Memory B cell (primary cell): ENCODE measurements around the gene LRRC42.
"Not testable (repeated sequence)": the region's sequence is repeated elsewhere in the genome, so short reads cannot be mapped to it uniquely, and the experiment has no call there.

Source experiments
- ATAC-seq: fragments of 150-1000 bp; cut with Tn5 transposase; 2 replicates; pipeline ENCODE4 v1.10.0; 2021; ENCODE audit warnings: low read depth, mild to moderate bottlenecking, moderate library complexity
- DNase-seq, 2 donors: peaks; one replicate each; pipeline ENCODE4 v3.0.0; 2022; ENCODE audit warnings: low spot score in 2 of 2
- H3K27ac Mint-ChIP-seq: one replicate; pipeline ENCODE4 v1.8.0; 2022; ENCODE audit warnings: mild to moderate bottlenecking, moderate library complexity, mixed read lengths
- H3K27me3 Mint-ChIP-seq: one replicate; pipeline ENCODE4 v1.8.0; 2022; ENCODE audit warnings: mixed read lengths
- H3K36me3 Mint-ChIP-seq: one replicate; pipeline ENCODE4 v1.8.0; 2022; ENCODE audit warnings: mild to moderate bottlenecking, mixed read lengths
- H3K4me1 Mint-ChIP-seq: one replicate; pipeline ENCODE4 v1.8.0; 2022; ENCODE audit warnings: mixed read lengths
- H3K4me3 Mint-ChIP-seq: one replicate; pipeline ENCODE4 v1.8.0; 2022; ENCODE audit warnings: mild to moderate bottlenecking, moderate library complexity, mixed read lengths
- H3K9me3 Mint-ChIP-seq: one replicate; pipeline ENCODE4 v1.8.0; 2022; ENCODE audit warnings: mixed read lengths

LRRC42 gene

DNA sequence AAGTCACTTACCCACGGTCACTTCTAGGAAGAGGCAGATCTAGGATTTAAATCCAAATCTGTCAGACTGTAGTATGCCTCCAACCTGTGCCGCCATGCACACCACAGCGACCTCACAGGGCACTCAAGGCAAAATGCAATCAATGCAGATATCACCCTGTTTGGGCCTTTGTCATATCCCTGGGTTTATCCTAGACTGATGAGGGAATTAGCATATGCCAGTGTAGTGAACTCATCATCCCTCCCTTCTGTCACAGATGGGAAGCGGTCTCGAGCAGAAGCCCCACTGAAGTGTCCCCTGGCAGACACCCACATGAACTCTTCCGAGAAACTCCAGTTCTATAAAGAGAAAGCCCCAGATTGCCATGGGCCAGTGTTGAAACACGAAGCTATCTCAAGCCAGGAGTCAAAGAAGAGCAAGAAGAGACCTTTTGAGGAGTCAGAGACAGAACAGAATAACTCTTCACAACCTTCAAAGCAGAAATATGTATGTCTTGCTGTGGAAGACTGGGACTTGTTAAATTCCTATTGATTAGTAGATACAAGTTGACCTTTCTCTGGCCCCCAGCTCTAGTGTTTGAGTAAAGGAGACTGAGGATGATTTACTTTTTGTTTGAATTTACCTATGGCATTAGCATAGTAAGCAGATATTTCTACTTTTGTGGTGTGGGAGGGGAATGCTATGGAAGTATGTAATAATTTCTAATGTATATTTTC lies 21.4 kb downstream of the LRRC42 start:
- no peaks in the 10 kb centered on the region for H3K27me3 Mint-ChIP-seq
- no peaks in the 10 kb centered on the region for H3K9me3 Mint-ChIP-seq
- DNase-seq, result no peak
- no peak overlapping the region for H3K4me3 Mint-ChIP-seq
- no peak overlapping the region for H3K27ac Mint-ChIP-seq
- no peak for ATAC-seq
- peaks cover 8% of the 10 kb centered on the region for H3K4me1 Mint-ChIP-seq
- H3K36me3 Mint-ChIP-seq, result peaks cover 21% of the 10 kb centered on the region

DNA sequence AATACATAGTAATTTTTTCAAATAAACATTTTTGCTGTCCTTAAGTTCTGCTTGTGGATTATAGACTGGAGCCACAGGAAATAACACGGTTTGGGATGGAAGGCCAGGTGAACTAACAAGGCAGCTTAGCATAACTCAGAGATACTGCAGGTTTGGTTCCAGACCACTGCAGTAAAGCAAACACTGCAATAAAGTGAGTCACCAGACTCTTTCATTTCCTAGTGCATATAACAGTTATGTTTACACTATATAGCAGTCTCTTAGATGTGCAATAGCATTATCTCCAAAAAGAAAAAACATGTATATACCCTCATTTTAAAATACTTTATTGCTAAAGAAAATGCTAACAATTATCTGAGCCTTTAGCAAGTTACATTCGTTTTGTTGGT lies 22.0 kb downstream of the LRRC42 start:
- Mint-ChIP-seq H3K27me3 (no peaks in the 10 kb centered on the region), H3K36me3 (peaks cover 24% of the 10 kb centered on the region), H3K4me1 (peaks cover 8% of the 10 kb centered on the region), H3K9me3 (no peaks in the 10 kb centered on the region), H3K27ac (no peak overlapping the region), H3K4me3 (no peak overlapping the region)
- no peak for DNase-seq
- ATAC-seq, result no peak

DNA sequence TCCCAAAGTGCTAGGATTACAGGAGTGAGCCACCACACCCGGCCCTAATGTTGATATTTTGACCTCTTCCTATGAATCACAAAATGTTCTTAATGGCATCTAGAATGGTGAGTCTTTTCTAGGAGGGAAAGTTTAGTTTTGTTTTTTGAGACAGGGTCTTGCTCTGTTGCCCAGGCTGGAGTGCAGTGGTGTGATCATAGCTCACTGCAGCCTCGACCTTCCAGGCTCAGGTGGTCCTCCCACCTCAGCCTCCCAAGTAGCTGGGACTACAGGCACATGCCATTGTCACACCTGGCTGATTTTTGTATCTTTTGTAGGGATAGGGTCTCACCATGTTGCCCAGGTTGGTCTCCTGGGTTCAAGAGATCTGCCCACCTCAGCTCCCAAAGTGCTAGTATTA lies 23.2 kb downstream of the LRRC42 start:
- not testable (repeated sequence) for H3K4me3 Mint-ChIP-seq, ATAC-seq, DNase-seq, H3K27ac Mint-ChIP-seq, H3K27me3 Mint-ChIP-seq, H3K4me1 Mint-ChIP-seq, H3K9me3 Mint-ChIP-seq
- H3K36me3 Mint-ChIP-seq, result peaks cover 19% of the 10 kb centered on the region

DNA sequence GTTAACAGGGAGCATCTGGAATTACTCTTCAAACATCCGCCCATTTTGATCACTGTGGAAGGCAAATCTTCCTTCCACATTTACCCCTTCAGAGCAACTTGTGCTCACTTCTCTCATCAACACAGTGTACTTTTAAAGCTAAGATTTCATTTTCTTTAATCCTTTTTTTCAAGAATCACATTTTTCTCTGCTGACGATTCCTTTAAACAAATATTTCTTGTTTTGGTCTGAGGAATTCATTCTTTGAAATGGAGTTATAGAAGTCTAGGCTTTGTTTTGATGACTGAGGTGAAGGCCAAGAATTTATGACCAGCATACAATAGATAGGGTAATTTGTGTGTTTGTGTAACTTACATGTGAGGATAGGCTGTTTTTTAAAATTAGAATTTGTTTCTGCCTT lies 25.6 kb downstream of the LRRC42 start:
- Mint-ChIP-seq H3K27me3 (no peaks in the 10 kb centered on the region), H3K9me3 (no peaks in the 10 kb centered on the region), H3K4me1 (no peaks in the 10 kb centered on the region), H3K4me3 (no peak overlapping the region), H3K27ac (no peak overlapping the region), H3K36me3 (peaks cover 19% of the 10 kb centered on the region)
- ATAC-seq (no peak), DNase-seq (no peak)

DNA sequence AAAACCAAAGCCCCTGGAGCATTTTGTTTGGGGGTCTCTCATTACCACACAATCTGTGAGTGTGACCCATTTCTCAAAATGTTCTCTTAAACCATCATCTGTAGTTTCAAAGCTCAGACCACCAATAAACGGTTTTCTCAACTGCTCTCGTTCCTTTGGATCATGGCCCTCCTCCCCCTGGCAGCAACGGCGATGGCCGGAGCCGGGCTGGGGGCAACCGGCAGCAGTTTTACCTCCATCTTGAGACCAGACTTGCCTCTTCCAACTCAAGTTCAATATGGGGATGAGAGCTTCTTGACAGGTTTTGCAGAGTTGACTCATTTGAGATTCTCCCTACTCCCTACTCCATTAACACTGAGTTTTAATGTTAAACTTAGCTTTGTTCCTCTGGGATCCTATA lies 29.7 kb downstream of the LRRC42 start:
- no peak overlapping the region for H3K27ac Mint-ChIP-seq
- no peak for ATAC-seq

DNA sequence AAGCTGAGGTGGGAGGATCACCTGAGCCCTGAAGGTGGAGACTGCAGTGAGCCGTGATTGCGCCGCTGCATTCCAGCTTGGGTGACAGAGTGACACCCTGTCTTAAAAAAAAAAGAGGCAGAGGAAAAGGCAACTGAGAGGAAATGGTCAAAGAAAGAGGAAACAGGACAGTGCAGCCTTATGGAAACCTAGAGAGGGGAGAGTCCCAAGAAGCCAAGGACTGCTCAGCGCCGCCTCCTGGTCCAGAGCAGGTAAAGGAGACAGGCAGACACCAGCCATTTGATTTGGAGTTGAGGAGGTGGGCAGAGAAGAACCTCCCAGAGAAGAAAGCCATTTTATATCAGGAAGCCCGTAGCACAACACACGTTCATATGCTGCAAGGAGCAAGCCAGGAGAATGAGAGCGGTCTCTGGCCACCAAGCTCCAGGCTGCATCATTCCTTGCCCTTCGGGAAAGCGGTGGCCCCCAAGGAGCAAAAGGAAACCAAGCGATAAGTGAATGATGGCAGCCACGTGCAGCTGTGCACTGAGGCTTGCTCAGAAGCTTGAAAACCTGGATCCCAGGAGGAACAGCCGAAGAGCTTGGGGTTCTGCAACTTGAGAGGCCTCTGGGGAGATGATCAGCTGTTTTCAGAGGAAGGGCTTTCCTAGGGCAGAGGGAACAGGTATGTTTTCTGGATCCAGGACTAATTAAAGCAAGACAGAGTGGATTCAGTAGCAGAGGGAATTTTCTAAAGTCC lies 33.7 kb downstream of the LRRC42 start:
- Mint-ChIP-seq H3K9me3 (no peaks in the 10 kb centered on the region), H3K4me3 (no peak overlapping the region), H3K4me1 (no peaks in the 10 kb centered on the region), H3K27ac (no peak overlapping the region), H3K27me3 (peaks cover 7% of the 10 kb centered on the region), H3K36me3 (peaks cover 7% of the 10 kb centered on the region)
- DNase-seq (no peak), ATAC-seq (no peak)

More for the DNA sequence above, 29.7 kb downstream of the LRRC42 start:
- H3K4me3 Mint-ChIP-seq, result no peak overlapping the region
- H3K9me3 Mint-ChIP-seq, result no peaks in the 10 kb centered on the region
- no peak for DNase-seq
- H3K27me3 Mint-ChIP-seq, result peaks cover 3% of the 10 kb centered on the region
- peaks cover 15% of the 10 kb centered on the region for H3K36me3 Mint-ChIP-seq
- H3K4me1 Mint-ChIP-seq, result no peaks in the 10 kb centered on the region

DNA sequence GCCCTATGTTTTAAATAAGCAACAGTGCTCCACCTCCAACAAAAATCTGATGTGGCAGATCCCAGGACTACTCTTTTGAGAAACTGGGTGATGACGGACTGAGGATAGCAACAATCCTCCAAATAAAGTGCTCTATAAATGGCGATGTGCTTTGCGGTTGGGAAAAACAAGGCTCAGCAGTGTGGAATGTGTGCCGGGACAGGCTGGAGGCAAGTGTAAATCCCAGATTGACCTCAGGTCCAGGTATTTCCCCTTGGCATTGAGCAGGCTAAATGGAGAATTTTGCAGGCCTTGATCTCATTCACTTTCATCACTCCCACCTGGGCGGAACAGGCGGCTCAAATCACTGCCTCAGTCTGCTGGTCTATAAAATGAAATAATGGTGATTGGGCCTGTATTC lies 35.1 kb downstream of the LRRC42 start:
- no peaks in the 10 kb centered on the region for H3K36me3 Mint-ChIP-seq
- peaks cover 7% of the 10 kb centered on the region for H3K27me3 Mint-ChIP-seq
- H3K27ac Mint-ChIP-seq, result no peak overlapping the region
- DNase-seq, result no peak
- no peaks in the 10 kb centered on the region for H3K4me1 Mint-ChIP-seq
- no peak overlapping the region for H3K4me3 Mint-ChIP-seq
- no peak for ATAC-seq
- no peaks in the 10 kb centered on the region for H3K9me3 Mint-ChIP-seq

DNA sequence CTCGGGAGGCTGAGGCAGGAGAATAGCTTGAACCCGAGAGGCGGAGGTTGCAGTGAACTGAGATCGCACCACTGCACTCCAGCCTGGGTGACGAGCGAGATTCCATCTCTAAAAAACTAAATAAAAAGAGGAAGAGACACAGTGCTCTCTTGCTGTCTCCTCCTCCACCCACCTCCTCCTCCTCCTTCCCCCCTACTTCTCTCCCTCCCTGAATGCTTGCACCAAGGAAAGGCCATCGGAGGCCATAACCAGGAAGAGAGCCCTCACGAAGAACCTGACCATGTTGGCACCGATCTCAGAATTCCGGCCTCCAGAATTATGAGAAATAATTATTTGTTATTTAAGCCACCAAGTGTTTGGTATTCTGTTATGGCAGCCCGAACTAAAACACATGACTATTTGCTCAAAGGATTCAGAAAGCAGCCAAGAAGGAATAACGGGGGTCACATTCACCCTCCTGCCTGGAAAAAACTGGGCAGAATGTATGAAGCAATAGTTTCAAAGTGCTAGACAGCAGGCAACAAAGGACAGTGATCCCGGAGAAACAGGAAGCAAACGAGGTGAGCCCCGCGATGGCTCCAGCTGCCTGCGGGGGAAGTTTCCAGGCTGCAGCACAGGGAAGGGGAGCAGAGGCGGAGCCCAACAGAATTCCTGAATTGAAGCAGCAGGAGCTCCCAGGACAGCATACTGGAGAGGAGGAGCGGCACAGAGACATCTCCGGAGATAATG lies 36.0 kb downstream of the LRRC42 start:
- no peak overlapping the region for H3K27ac Mint-ChIP-seq
- ATAC-seq, result no peak
- H3K9me3 Mint-ChIP-seq, result peaks cover 3% of the 10 kb centered on the region
- DNase-seq, result no peak
- H3K4me1 Mint-ChIP-seq, result no peaks in the 10 kb centered on the region
- peaks cover 7% of the 10 kb centered on the region for H3K27me3 Mint-ChIP-seq
- no peak overlapping the region for H3K4me3 Mint-ChIP-seq
- H3K36me3 Mint-ChIP-seq, result no peaks in the 10 kb centered on the region

DNA sequence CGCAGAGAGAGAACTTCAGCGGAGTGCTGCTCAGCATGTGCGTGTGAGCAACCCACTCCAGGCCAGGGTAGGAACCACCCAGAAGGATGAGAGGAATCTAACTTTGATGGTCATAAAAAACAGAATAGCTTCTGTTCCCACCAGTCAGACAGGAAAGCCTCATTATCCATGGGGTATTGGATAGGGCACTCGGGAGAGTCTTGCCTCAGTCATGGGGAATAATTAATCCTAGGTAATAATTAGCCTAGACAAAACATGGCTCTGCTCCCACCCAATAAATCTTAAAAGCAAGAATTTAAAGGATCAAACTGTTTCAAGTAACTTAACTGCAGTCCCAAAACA lies 36.6 kb downstream of the LRRC42 start:
- Mint-ChIP-seq H3K9me3 (peaks cover 3% of the 10 kb centered on the region), H3K27ac (no peak overlapping the region), H3K27me3 (peaks cover 7% of the 10 kb centered on the region), H3K4me3 (no peak overlapping the region), H3K4me1 (no peaks in the 10 kb centered on the region), H3K36me3 (no peaks in the 10 kb centered on the region)
- ATAC-seq (no peak), DNase-seq (no peak)

DNA sequence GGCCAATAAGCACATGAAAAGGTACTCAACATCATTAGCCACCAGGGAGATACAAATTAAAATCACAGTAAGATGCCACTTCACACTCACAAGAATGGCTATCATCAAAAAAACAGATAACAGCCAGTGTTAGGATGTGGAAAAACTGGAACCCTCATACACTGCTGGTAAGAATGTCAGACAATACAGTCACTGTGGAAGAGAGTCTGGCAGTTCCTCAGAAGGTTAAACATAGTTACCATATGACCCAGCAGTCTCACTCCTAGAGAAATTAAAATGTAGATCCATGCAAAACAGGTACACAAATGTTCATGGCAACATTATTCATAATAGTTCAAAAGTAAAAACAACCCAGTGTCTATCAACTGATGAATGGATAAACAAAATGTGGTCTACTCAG lies 38.6 kb downstream of the LRRC42 start:
- DNase-seq, result no peak
- peaks cover 6% of the 10 kb centered on the region for H3K27me3 Mint-ChIP-seq
- ATAC-seq, result no peak
- no peaks in the 10 kb centered on the region for H3K4me1 Mint-ChIP-seq
- no peak overlapping the region for H3K4me3 Mint-ChIP-seq
- no peaks in the 10 kb centered on the region for H3K36me3 Mint-ChIP-seq
- peaks cover 3% of the 10 kb centered on the region for H3K9me3 Mint-ChIP-seq
- no peak overlapping the region for H3K27ac Mint-ChIP-seq

DNA sequence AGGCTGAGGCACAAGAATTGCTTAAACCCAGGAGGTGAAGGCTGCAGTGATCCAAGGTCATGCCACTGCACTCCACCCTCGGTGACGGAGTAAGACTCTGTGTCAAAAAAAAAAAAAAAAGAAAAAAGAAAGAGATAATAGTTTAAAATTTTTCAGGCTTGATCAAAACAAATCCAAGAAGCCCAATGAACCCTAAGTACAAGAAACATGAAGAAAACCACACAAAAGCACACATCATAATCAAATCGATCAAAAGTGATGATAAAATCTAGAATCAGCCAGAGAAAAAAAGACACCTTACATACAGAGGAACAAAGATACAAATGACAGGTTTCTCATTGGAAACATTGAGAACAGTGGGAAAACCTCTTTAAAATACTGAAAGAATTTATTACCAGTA lies 40.3 kb downstream of the LRRC42 start:
- H3K36me3 Mint-ChIP-seq, result no peaks in the 10 kb centered on the region
- H3K9me3 Mint-ChIP-seq, result peaks cover 3% of the 10 kb centered on the region
- H3K4me3 Mint-ChIP-seq, result no peak overlapping the region
- DNase-seq (no peak), ATAC-seq (no peak)
- no peaks in the 10 kb centered on the region for H3K4me1 Mint-ChIP-seq
- no peak overlapping the region for H3K27ac Mint-ChIP-seq
- peaks cover 5% of the 10 kb centered on the region for H3K27me3 Mint-ChIP-seq

DNA sequence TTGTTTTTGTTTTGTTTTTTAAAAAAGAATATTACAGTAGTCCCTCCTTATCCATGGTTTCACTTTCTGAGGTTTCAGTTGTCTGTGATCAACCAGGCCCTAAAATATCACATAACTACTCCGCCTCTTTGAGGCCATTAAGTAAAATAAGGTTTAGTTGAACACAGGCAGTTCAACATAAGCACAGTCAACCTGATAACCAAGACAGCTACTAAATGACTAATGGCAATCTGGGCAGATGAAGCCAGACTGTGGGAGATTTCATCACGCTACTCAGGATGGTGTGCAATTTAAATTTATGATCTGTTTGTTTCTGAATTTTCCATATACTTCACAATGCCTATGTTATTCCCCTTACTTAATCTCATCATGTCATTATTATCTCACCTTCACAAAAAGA lies 41.7 kb downstream of the LRRC42 start:
- Mint-ChIP-seq H3K36me3 (no peaks in the 10 kb centered on the region), H3K9me3 (peaks cover 3% of the 10 kb centered on the region), H3K27ac (no peak overlapping the region), H3K27me3 (peaks cover 2% of the 10 kb centered on the region), H3K4me1 (no peaks in the 10 kb centered on the region), H3K4me3 (no peak overlapping the region)
- ATAC-seq (no peak), DNase-seq (no peak)

DNA sequence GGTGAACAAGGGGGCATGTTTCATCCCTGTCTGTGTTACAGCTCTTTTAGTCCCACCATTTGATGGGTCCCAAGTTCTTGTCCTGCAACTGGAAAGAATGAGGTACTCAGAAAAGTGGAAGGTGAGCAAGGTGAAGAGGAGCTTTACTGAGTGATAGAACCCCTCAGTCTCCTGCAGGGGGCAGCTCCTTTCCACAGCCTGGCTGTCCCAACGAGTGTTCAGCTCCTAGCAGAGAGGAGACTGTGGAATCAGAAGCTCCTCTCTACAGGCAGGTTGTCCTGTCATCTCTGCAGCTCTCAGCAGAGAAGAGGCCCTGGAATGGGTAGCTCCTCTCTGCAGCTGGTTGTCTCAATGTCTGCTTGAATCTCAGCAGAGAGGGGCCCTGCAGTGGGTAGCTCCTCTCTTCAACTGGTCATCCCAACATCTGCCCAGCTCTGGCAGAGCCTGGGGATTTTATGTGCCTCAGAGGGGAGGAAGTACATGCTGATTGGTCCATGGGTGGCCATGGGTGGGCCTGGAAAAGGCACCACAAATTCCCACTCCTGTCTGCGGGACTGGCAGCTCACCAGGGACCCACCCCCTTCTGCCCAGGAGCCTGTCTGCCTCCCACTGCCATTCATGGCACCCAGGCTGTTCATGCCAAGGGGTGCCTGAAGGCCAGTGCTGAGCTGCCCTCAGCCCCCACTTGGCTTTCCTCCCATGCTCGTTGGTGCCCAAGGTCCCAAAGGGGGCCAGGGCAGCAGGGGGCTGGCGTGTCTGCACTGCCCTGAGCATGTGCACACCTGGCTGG lies 46.1 kb downstream of the LRRC42 start:
- Mint-ChIP-seq H3K27ac (no peak overlapping the region), H3K27me3 (peaks cover 3% of the 10 kb centered on the region), H3K4me3 (no peak overlapping the region), H3K4me1 (no peaks in the 10 kb centered on the region), H3K9me3 (no peaks in the 10 kb centered on the region), H3K36me3 (no peaks in the 10 kb centered on the region)
- no peak for DNase-seq
- no peak for ATAC-seq

DNA sequence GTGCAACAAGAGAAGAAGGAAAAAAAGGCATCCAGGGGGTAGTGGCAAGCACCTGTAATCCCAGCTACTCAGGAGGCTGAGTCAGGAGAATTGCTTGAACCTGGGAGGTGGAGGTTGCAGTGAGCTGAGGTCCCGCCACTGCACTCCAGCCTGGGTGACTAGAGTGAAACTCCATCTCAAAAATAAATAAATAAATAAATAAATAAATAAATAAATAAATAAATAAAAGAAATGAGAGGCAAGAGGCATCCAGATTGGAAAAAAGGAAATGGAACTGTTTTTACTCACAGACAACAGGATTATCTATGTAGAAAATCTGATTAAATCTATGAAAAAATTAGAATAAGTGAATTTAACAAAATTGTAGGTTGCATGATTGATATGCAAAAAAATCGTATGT lies 48.4 kb downstream of the LRRC42 start:
- H3K9me3 Mint-ChIP-seq, H3K27ac Mint-ChIP-seq, H3K36me3 Mint-ChIP-seq, H3K4me3 Mint-ChIP-seq, H3K4me1 Mint-ChIP-seq, H3K27me3 Mint-ChIP-seq, ATAC-seq, DNase-seq: not testable (repeated sequence)
